Measurements from ENCODE around the gene AGAP3. TPM values are rescaled to one million over a fixed set of nuclear protein-coding genes. Genes with fewer than 3 reads are reported as not detected.
A peak's percentile ranks its signal among the peaks of the same experiment; 100 is the strongest.

AGAP3 gene
- total and polyA plus RNA-seq, 2 donors = 25.5 to 77.0 TPM

GRCh38 chr7:151082141-151083070 lies 3.9 kb upstream of the AGAP3 start:
- Histone ChIP-seq H3K36me3 (ENCODE audit: insufficient read depth) (no peaks in the 10 kb centered on the region), H3K27ac (ENCODE audit: low read depth) (peak overlapping the region; percentile 88), H3K4me1 (ENCODE audit: insufficient read depth) (no peaks in the 10 kb centered on the region), H3K4me3 (ENCODE audit: low read depth, low read length) (peak overlapping the region; percentile 80)
- DNase-seq (ENCODE audit: extremely low spot score) = no peak
- 54% methylated on average over 42 of the region's 42 CpGs for WGBS

- Histone ChIP-seq H3K4me3 (ENCODE audit: low read depth, low read length) (peak within 1 kb of the TSS; percentile 80), H3K36me3 (ENCODE audit: insufficient read depth) (no peaks in the 10 kb centered on the region), H3K4me1 (ENCODE audit: insufficient read depth) (no peaks in the 10 kb centered on the region), H3K27ac (ENCODE audit: low read depth) (peak within 1 kb of the TSS; percentile 88)
- under 1% methylated on average over 69 of the region's 69 CpGs for WGBS
- no peak for DNase-seq (ENCODE audit: extremely low spot score)
Measured at GRCh38 chr7:151083071-151083823, 3.0 kb upstream of the AGAP3 start, which contains the start of gene TMUB1. TMUB1 (minus strand) TSS chr7:151083493; CDS start chr7:151082563, 930 bp downstream.

- no peak overlapping the region for H3K27ac ChIP-seq (ENCODE audit: low read depth)
- H3K36me3 ChIP-seq (ENCODE audit: insufficient read depth) = no peaks in the 10 kb centered on the region
- no peak for DNase-seq (ENCODE audit: extremely low spot score)
- WGBS = 30% methylated on average over 3 of the region's 3 CpGs
- no peaks in the 10 kb centered on the region for H3K4me1 ChIP-seq (ENCODE audit: insufficient read depth)
- peak overlapping the region; percentile 80 for H3K4me3 ChIP-seq (ENCODE audit: low read depth, low read length)
Measured at GRCh38 chr7:151083824-151084160, 2.5 kb upstream of the AGAP3 start.

- Histone ChIP-seq H3K27ac (ENCODE audit: low read depth) (no peak overlapping the region), H3K4me3 (ENCODE audit: low read depth, low read length) (no peak overlapping the region), H3K4me1 (ENCODE audit: insufficient read depth) (no peaks in the 10 kb centered on the region), H3K36me3 (ENCODE audit: insufficient read depth) (no peaks in the 10 kb centered on the region)
- DNase-seq (ENCODE audit: extremely low spot score) = no peak
- 27% methylated on average over 5 of the region's 5 CpGs for WGBS
Measured at GRCh38 chr7:151085329-151085690, 965 bp upstream of the AGAP3 start.

- Histone ChIP-seq H3K4me1 (ENCODE audit: insufficient read depth) (no peaks in the 10 kb centered on the region), H3K4me3 (ENCODE audit: low read depth, low read length) (peak overlapping the region; percentile 79), H3K27ac (ENCODE audit: low read depth) (peak overlapping the region; percentile 51), H3K36me3 (ENCODE audit: insufficient read depth) (no peaks in the 10 kb centered on the region)
- no peak for DNase-seq (ENCODE audit: extremely low spot score)
- WGBS = under 1% methylated on average over 51 of the region's 56 CpGs
Measured at GRCh38 chr7:151086802-151087244, 548 bp downstream of the AGAP3 start.

- no peaks in the 10 kb centered on the region for H3K4me1 ChIP-seq (ENCODE audit: insufficient read depth)
- no peak for DNase-seq (ENCODE audit: extremely low spot score)
- H3K36me3 ChIP-seq (ENCODE audit: insufficient read depth) = no peaks in the 10 kb centered on the region
- H3K4me3 ChIP-seq (ENCODE audit: low read depth, low read length) = peak overlapping the region; percentile 79
- H3K27ac ChIP-seq (ENCODE audit: low read depth) = peak overlapping the region; percentile 65
- WGBS = 2% methylated on average over 69 of the region's 70 CpGs
Measured at GRCh38 chr7:151087245-151088018, 1.2 kb downstream of the AGAP3 start.

GRCh38 chr7:151088019-151088855 lies 2.0 kb downstream of the AGAP3 start:
- 35% methylated on average over 16 of the region's 16 CpGs for WGBS
- DNase-seq (ENCODE audit: extremely low spot score) = no peak
- Histone ChIP-seq H3K36me3 (ENCODE audit: insufficient read depth) (no peaks in the 10 kb centered on the region), H3K4me1 (ENCODE audit: insufficient read depth) (no peaks in the 10 kb centered on the region), H3K27ac (ENCODE audit: low read depth) (peak overlapping the region; percentile 65), H3K4me3 (ENCODE audit: low read depth, low read length) (peak overlapping the region; percentile 79)

- Histone ChIP-seq H3K4me1 (ENCODE audit: insufficient read depth) (no peaks in the 10 kb centered on the region), H3K36me3 (ENCODE audit: insufficient read depth) (no peaks in the 10 kb centered on the region), H3K27ac (ENCODE audit: low read depth) (peak overlapping the region; percentile 65), H3K4me3 (ENCODE audit: low read depth, low read length) (peak overlapping the region; percentile 5)
- DNase-seq (ENCODE audit: extremely low spot score) = peak; percentile 36
- WGBS = 16% methylated on average over 30 of the region's 30 CpGs
Measured at GRCh38 chr7:151088856-151089699, 2.8 kb downstream of the AGAP3 start.

GRCh38 chr7:151089893-151090730 lies 3.8 kb downstream of the AGAP3 start:
- Histone ChIP-seq H3K36me3 (ENCODE audit: insufficient read depth) (no peaks in the 10 kb centered on the region), H3K4me3 (ENCODE audit: low read depth, low read length) (no peak overlapping the region), H3K27ac (ENCODE audit: low read depth) (peak overlapping the region; percentile 65), H3K4me1 (ENCODE audit: insufficient read depth) (no peaks in the 10 kb centered on the region)
- DNase-seq (ENCODE audit: extremely low spot score) = no peak
- 61% methylated on average over 22 of the region's 22 CpGs for WGBS

- no peak overlapping the region for H3K27ac ChIP-seq (ENCODE audit: low read depth)
- H3K4me3 ChIP-seq (ENCODE audit: low read depth, low read length) = no peak overlapping the region
- WGBS = 86% methylated on average over 7 of the region's 7 CpGs
- no peaks in the 10 kb centered on the region for H3K36me3 ChIP-seq (ENCODE audit: insufficient read depth)
- H3K4me1 ChIP-seq (ENCODE audit: insufficient read depth) = no peaks in the 10 kb centered on the region
- no peak for DNase-seq (ENCODE audit: extremely low spot score)
Measured at GRCh38 chr7:151091003-151091402, 4.7 kb downstream of the AGAP3 start.

- Histone ChIP-seq H3K27ac (ENCODE audit: low read depth) (no peak overlapping the region), H3K4me1 (ENCODE audit: insufficient read depth) (no peaks in the 10 kb centered on the region), H3K4me3 (ENCODE audit: low read depth, low read length) (no peak overlapping the region), H3K36me3 (ENCODE audit: insufficient read depth) (no peaks in the 10 kb centered on the region)
- WGBS = 59% methylated on average over 6 of the region's 6 CpGs
- no peak for DNase-seq (ENCODE audit: extremely low spot score)
Measured at GRCh38 chr7:151091431-151091830, 5.2 kb downstream of the AGAP3 start.
